Glomerular visceral epithelial cell (primary cell): ENCODE results near the gene ARHGEF3.

Experiments
- DNase-seq: peaks from one replicate; pipeline ENCODE4 v3.0.0-alpha.2; 2016; ENCODE audit errors: extremely low spot score

Gene ARHGEF3

DNA sequence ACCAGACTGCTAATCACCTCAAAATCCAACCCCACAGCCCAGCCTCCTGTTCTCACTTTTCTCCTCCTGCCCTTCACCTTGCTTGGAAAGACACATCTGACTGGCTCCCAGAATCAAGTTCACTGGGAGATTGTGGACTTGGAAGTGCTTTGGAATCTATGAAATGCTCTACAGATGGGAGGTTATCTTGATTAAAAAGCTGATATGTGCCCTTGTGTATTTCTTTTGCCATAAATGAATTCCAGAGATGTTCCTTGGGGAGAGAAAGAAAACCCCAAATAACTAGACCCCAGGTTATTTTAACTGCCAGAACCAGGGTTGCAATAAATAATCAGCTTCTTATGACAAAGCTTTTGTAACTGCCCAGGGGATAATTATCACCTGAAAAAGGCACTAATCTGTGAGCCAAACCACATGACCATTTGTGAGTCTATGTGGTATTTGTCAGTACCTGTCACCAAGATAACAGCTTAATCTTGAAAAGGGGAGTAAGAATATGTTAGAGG lies 21.7 kb upstream of the ARHGEF3 start:
- no peak for DNase-seq

DNA sequence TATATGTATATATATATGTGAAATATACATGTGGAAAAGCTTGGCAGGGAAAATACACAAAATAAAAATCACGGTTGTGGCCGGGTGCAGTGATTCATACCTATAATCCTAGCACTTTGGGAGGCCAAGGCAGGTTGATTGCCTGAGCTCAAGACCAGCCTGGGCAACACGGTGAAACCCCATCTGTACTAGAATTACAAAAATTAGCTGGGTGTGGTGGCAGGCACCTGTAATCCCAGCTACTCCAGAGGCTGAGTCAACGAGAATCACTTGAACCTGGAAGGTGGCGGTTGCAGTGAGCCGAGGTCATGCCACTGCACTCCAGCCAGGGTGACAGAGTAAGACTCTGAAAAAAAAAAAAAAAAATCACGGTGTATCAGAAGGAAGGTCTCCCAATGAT lies 20.8 kb upstream of the ARHGEF3 start:
- DNase-seq, result no peak

DNA sequence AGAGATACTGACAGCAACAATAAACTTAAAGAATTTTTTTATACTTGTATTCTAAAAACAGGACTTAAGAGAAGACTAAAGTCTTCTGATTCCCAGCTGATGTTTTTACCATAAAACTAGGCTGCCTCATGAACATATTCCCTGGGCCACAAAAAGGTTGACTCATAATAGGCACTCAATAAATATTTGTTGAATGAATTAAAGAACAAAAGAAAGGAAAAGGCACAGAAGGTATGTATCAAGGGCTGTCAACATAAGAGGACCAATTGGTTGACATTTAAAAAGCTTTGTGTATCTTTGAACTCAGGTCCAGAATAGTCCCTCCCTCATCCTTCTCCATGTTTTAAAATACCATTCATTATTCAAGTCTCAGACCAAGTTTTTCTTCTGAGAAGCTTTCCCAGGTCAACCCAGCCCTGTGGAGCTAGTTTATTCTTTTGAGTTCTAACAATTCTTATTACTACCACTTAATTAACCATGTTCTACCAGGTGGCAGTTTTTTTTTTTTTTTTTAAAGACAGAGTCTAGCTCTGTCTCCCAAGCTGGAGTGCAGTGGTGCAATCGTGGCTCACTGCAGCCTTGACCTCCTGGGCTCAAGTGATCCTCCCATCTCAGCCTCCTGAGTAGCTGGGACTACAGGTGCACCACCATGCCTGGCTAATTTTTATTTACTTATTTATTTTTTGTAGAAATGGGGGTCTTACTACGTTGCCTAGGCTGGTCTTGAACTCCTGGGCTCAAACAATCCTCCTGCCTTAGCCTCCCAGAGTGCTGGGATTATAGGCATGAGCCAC lies 17.5 kb upstream of the ARHGEF3 start:
- no peak for DNase-seq

DNA sequence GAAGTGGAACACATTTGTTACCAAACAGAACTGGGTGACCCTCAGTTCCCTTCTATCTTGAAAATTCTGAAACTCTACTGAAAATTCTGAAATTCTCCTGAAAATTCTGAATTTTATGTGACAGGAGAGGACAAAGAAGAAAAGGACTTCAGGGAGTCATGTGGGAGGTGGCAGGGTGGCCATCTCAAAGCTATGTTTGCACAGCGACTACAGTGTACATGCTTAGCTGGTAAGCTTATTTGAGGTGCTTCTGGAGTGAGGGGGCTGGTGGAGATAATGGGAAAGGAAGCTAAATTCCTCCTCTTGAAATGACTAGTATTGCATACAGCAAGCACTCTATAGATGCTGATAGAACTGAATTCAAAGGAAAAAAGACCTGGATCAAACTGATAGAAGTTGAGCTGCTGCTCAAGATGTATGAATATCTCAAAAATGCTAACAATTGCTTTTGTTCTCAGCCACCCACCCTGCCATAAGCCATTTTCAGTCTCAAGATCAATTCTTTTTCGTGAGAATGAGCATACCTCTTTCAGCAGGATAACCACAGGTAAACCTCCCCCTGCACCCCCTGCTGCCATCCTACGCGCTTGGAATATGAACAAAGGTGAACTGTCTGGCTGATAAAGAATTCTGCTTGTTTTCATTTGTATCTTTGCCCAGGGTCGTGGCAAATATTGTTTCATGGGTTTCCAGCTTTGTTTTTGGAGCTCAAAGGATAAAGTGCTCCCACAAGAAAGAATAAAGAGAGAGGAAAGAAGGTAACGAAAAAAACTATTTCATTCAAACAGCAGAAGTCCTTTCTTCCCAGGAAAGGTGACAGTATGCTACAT lies 16.6 kb upstream of the ARHGEF3 start:
- no peak for DNase-seq

DNA sequence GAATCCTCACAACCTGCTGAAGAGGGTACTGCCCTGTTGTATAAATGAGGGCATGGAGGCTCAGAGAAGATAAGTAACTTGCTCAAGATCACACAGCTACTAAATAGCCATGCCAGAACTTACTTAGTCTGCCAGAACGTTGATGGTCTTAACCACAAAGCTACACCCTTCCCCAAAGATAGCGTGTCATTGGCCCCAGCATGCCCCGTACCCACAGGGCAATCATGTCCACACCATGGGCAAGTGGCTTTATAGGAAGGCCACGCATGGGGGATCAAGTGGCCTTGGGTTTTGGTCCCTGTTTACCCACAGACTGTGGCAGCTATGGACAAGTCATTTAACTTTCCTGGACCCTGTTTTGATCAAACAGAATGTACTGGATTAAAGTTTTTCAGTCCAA lies 15.9 kb upstream of the ARHGEF3 start:
- DNase-seq, result no peak

DNA sequence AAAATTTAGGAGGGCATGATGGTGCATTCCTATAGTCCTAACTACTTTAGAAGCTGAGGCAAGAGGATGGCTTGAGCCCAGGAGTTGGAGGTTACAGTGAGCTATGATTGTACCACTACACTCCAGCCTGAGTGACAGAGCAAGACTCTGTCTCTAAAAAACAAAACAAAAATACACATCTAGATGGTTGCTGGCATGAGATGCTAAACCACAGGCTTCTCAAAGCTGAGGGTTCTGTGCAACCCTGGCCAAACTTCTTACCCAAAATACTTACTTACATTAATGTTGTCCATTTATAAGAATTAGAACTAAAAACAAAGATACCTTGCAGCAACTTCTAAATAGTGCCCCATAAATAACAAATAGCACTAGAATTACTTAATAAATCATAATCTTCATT lies 14.3 kb upstream of the ARHGEF3 start:
- DNase-seq, result no peak

DNA sequence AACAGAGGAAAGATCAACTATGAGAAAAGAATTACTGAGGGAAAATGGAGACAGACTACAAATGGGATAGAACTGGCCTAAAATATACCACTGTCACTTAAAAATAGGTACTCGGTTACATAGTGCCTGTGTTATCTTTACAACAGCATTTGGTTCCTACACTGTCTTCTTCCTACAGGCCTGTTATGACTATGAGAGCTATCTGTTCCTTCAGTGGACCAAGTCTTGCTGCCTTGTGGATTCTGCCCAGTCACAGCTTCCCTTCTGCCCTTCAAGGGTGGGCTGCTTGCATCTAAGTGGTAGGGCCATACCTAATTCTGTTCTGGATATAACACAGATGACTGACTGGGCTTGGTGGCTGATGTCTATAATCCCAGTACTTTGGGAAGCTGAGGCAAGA lies 13.8 kb upstream of the ARHGEF3 start:
- DNase-seq, result no peak

DNA sequence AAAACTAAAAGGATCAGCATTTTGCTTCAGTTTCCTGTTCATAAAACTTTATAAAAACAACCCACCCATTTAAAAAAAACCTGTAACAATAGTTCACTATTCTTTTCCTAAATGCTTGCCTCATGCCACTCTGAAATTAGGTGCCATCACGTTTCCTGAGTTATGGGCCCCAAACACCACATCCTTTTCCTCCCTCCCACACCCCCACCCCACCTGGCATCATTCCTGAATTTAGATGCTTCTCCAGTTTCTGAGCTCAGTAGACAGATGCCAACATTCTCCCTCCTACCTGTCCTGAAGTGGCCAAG lies 11.9 kb upstream of the ARHGEF3 start:
- no peak for DNase-seq

DNA sequence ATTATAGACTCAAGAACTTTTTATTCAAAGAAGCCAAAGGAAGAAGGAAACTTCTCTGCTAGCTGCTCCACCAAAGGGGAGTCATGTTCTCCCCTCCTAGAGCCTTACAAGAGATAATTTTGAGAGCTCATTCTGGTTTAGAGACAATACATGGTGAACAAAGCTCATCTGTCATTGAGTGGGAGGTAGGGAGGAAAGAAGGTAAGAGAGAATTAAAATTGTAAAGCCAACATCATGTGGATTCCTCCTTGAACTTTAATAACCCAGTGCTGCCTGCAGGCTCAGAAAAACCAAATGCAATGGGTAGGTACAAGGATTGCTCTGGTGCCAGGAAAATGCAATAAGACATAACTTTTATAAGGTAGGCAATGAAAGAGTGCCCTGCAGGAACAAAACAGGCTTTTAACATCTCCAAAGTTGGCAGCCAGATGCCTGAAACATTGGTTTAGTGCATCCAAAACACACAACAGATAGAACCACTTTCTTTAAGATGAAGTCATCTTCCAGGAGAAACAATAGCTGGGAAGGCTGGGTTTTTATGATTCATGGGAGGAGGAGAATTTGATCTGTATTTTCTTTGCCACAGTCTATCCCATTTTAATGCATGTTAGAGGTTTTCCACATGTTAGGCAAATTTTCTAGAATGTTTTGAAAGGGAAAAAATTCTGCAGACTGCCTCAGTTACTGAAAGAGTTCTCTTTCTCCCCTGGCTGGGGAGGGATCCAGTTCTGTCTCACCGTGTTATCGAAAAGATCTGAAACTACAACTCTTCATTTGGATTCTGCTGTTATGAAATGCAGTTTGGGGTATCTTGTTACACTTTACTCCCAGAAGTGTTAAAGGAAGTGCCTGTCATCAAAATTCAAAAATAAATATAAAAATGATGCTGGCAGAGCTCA lies 11.3 kb upstream of the ARHGEF3 start:
- no peak for DNase-seq

DNA sequence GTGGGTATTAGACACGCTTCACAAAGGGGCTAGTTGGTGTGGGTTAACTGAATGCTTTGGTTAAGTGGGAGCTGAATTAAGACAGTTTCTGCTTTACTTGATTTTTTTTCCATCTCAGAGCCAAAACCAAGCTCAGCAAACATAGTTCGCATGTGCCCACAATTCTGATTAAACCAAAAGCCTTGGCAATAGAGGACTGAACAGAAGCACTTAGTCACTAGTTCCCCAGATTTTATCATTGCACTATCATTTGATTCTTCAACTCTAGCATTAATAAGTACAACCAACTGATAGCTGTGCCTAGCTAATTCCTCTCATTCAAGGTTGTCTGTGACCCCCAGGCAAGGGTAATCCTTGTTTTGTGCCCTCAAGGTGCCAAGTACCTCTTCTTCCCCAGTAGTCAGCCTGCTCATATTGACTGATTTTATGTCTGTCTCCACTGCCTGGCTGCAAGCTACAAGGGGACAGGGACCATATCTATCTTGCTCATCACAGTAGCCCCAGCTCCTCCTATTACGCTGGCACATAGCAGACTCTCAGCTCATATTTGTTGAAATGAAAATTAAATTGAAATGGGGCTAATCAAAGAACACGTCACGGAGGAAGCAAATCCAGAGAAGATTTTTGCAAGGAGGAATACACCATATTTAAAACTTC lies 9.9 kb upstream of the ARHGEF3 start:
- no peak for DNase-seq

DNA sequence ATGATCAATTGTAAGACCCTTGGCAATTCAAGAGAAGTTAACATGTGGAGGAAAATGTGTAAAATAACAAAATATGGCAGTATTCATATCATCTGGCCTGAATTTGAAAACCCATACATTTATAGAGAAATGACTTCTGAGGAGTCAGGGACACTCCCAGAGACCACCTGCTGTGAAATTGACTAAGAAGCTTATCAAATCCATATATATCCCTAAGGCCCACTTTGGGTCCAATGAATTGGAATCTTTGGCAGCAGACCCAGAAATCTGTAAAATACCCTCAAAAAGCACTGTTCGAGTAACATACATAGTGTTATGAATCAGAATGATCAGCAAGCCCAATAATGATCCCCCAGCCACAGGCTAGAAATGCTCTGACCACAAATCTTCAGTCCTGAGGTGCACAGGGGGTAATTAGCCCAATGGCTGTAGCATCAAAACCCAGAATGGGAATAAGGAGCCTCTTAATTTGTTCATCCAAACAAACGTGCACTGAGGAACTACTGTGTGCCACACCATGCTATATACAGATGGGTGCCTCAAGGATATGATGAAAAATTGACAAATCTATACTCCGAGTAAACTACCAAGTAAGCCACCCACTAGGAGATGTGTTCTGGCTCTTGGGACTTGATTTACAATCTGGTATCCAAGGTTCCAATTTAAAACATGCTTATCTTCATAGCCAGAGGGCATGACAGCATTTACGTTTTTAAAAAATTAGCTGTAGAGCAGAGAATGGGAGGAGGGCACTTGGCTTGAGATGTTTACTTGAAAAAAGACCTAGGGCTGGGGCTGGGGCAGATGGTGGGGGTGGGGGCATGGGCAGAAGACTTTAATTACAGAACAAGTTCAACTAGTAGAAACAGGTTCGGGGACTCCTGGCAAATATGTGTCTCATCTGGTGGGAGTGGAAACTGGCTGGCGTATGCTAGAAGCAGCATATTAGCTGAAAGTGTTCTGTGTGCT lies 9.1 kb upstream of the ARHGEF3 start:
- no peak for DNase-seq

DNA sequence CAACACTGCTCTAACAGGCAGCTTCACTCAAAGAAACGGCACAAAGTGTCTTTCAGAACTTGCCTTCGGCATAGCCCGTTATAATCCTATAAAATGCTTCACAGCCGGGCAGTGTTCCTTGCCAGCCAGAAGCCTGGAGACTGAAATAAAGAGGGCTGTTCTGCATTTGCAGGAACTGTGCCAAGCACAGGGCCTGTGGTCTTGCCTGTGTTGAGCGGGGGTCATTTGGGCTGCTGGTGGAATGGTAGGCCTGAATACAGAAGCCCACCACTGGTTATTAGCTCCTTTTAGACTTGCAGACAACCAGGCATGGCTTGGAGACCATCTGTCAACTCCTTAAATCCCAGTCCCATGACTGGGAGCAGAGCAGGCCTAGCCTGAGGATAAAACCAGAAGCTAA lies 4.7 kb upstream of the ARHGEF3 start:
- no peak for DNase-seq

DNA sequence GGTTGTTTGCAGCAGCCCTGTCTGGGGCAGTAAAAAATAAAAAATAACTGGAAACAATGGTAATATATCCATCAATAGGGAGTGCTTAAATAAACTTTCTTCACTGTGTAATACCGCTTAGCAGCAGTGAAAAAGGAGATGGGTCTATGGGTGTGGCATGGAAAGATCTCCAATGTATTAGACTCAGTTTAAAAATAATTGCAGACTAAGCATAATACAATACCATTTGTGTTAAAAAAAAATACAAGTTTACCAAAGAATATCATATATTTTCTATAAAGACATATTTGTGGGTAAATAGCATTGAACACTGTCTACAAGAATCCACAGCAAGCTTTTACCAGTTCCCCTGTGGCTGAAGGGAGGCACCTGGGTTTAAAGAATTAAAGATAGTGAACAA lies 1.0 kb upstream of the ARHGEF3 start:
- DNase-seq, result no peak

DNA sequence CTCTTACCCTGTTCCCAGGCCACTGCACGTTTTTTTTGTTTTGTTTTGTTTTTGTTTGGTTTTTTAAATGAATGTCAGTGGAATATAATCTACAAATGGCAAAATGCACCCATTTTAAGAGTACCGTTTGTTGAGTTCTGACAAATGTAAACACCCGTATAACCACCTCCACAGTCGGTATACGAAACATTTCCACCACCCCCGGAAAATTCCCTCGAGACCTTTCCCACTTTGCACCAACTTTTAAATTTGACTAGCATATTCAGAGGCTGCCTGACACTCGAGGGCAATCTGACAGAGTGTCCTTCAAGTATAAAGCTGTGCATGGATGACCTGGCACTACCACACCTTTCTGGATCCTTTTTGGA lies 613 bp upstream of the ARHGEF3 start:
- no peak for DNase-seq

DNA sequence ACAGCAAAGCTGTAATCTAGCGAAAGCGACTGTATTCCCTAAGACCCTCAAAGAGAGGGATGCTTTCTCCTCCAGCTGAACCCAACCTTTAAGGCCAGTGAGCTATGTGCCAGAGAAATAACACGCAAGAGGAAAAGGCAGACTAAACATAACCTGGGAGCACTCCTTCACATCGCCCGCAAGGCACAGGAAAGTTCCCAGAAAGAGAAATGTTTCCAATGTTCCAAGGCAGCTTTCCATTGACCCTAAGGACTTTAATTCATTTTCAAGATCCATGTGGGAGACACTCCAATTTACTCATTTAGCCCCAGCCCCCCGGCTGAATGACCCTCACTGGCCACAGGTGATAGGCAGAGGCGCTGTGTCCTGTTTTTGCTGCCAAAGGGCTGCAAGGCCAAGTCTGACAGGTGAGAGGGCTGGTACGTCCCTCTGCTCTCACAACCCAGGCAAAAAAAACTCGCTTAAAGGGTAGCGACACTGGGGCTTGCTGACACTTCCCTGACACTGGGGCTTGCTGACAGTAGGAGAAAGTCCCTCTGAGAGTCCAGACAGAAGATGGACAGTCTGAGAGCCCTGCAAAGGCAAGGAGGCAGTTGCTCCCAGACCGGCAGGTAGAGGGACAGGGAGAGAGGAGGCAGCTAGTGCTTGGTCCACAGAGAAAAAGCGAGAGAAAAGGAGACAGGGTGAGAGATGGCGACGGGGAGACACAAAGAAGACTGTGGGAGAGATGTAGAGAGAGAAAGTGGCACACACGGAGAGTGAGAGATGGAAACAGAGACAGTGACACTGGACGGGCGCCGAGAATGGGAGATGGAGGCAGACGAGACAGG lies 702 bp downstream of the ARHGEF3 start:
- peak; percentile 4 for DNase-seq

DNA sequence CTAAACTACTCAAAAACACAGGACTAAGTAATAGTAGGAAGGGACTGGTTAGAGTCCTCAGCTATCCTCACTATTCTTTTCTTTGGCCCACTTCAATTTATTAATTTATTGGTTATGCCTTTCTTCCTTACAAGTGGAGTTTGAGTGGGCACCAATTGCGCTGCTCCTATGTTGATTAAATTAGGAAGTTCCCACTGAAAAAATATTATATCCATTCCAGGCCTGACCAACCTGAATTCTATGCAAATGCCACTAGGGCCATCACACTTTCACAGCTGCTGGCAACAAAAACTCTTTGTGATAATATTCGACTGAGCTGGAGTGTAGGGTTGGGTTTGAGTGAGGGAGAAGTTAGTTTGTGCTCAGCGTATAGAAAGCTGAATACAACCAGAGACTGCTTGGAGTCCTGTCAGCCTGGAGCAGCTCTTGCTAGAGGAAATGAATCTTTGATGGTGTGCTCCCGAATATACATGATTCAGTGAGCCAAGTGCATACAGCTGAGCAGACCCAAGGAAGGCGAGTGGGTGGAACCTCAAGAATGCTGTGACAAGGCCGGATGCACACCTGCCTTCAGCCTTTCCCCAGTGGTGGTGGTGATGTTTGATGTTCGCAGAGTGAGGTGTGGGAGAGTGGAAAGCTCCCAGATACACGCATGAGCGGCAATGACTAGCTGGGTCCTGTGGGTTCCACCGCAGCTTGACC lies 1.5 kb downstream of the ARHGEF3 start:
- DNase-seq, result peak; percentile 66

DNA sequence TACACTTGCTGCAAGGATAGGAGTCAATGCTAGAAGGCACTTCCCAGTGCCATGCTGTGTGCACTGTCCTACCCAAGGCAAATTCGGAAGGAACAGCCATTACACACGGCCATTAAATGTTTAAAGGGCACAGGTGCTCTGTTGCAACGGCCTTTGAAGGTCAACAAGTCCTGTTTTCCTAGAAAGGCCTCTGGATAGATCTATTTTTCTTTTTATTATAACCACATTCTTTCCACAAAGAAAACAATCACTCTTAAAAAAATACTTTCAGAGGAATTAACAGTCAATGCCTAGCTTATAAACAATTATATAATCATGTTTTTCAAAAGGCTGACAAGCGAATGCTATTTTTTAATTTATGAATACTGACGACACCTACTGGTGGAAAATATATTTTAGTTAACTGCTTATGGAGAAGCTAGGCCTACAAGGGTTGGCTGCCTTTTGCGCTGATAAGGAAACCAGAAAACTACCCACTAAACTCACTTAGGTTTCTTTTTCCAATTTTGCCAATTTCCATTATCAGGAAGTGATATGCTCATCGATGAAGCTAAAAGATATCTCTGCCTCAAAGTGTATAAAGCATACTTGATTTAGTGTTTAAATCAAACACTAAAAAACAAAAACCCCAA lies 2.4 kb downstream of the ARHGEF3 start:
- DNase-seq, result peak; percentile 43

DNA sequence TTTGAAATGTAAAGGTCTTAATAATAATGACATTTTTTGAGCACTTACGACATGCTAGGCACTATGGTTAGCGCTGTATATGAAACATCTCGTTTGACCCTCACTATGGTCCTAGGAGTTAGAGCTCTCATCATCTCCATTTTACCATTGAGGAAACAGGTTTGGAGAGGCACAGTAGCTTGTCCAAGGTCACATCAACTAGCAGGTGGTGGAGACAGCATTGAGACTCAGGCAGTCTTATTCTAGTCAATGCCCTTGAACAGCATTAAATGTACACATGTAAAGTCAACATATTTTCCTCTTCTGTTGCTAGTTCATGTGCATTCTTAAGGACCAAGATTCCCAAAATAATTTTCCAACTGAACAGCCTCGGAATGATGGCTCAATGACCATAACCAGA lies 4.8 kb downstream of the ARHGEF3 start:
- no peak for DNase-seq

DNA sequence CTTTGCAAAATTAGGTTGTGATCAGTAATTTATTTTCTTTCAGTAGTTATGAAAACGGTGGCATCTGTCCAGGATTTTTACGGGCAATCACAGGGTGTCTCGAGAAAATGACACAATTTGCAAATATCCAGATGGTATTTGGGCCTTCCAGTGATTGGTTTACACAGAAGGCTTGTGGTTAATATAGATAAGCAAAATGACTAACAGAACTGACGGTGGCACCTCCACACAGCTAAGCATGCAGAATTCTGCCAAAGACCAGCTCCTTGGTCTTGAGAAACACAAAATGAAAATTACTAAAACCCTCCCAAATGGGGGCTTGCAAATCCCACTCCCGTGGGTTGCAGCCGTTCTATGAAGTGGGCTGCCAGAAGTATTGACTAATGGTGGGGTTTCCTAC lies 5.5 kb downstream of the ARHGEF3 start:
- no peak for DNase-seq
